ENCODE results near the gene DLG2. TPM values are rescaled to one million over a fixed set of nuclear protein-coding genes. Genes with fewer than 3 reads are reported as not detected.

The DLG2 gene
- total and polyA plus RNA-seq, 9 donors: 2.5 to 20.7 (median 12.0) TPM

GRCh38 chr11:83537131-83537610 lies 2090.0 kb downstream of the DLG2 start:
- DNase-seq: no peak
- intact Hi-C loops (cut with DNase I): no loop called here
- WGBS, 3 donors: 87 to 93% (median 88%) methylated on average over 5 of the region's 5 CpGs

GRCh38 chr11:83533166-83533565 lies 2094.0 kb downstream of the DLG2 start:
- Histone ChIP-seq H3K9me3 (no peaks in the 10 kb centered on the region), H3K27me3 (no peaks in the 10 kb centered on the region), H3K4me3 (no peak overlapping the region), H3K36me3 (no peaks in the 10 kb centered on the region), H3K27ac (no peak overlapping the region), H3K4me1 (ENCODE audit: insufficient read depth) (no peaks in the 10 kb centered on the region)
- no peak for DNase-seq
- no peak for TF ChIP-seq EP300 (IDR thresholded peaks at IDR 0.05)
- TF ChIP-seq CTCF (IDR thresholded peaks at IDR 0.05): no peak
- TF ChIP-seq POLR2A (IDR thresholded peaks at IDR 0.05): no peak
- intact Hi-C loops (cut with DNase I): no loop called here

More at GRCh38 chr11:83537131-83537610, 2090.0 kb downstream of the DLG2 start:
- H3K4me1 ChIP-seq (ENCODE audit: insufficient read depth): no peaks in the 10 kb centered on the region
- no peaks in the 10 kb centered on the region for H3K27me3 ChIP-seq
- no peak overlapping the region for H3K4me3 ChIP-seq
- no peaks in the 10 kb centered on the region for H3K9me3 ChIP-seq
- TF ChIP-seq EP300 (IDR thresholded peaks at IDR 0.05) (no peak), POLR2A (IDR thresholded peaks at IDR 0.05) (no peak), CTCF (IDR thresholded peaks at IDR 0.05) (no peak)
- no peaks in the 10 kb centered on the region for H3K36me3 ChIP-seq
- H3K27ac ChIP-seq: no peak overlapping the region

GRCh38 chr11:83528877-83529276 lies 2098.3 kb downstream of the DLG2 start:
- Histone ChIP-seq H3K4me1 (ENCODE audit: insufficient read depth) (no peaks in the 10 kb centered on the region), H3K27me3 (no peaks in the 10 kb centered on the region), H3K9me3 (no peaks in the 10 kb centered on the region), H3K36me3 (no peaks in the 10 kb centered on the region), H3K4me3 (no peak overlapping the region), H3K27ac (no peak overlapping the region)
- WGBS, 3 donors: 33 to 47% (median 41%) methylated on average over 1 of the region's 1 CpG
- TF ChIP-seq EP300 (IDR thresholded peaks at IDR 0.05) (no peak), POLR2A (IDR thresholded peaks at IDR 0.05) (no peak), CTCF (IDR thresholded peaks at IDR 0.05) (no peak)
- intact Hi-C loops (cut with DNase I): no loop called here
- no peak for DNase-seq

GRCh38 chr11:83528225-83528624 lies 2098.9 kb downstream of the DLG2 start:
- WGBS, 3 donors: 88 to 92% (median 88%) methylated on average over 1 of the region's 1 CpG
- no peaks in the 10 kb centered on the region for H3K27me3 ChIP-seq
- H3K36me3 ChIP-seq: no peaks in the 10 kb centered on the region
- H3K27ac ChIP-seq: no peak overlapping the region
- TF ChIP-seq CTCF (IDR thresholded peaks at IDR 0.05): no peak
- TF ChIP-seq EP300 (IDR thresholded peaks at IDR 0.05): no peak
- TF ChIP-seq POLR2A (IDR thresholded peaks at IDR 0.05): no peak
- no peaks in the 10 kb centered on the region for H3K4me1 ChIP-seq (ENCODE audit: insufficient read depth)
- intact Hi-C loops (cut with DNase I): no loop called here
- no peak overlapping the region for H3K4me3 ChIP-seq
- DNase-seq: no peak
- H3K9me3 ChIP-seq: no peaks in the 10 kb centered on the region

All from ovary (tissue), 9 donors.